Hippocampal formation (tissue), 2 donors: ENCODE results near the gene HADH.
"Not testable (repeated sequence)": the region's sequence is repeated elsewhere in the genome, so short reads cannot be mapped to it uniquely, and the experiment has no call there.

ENCODE experiments used
- DNase-seq, 2 donors: peaks; one replicate each; lab custom pipeline; 2025; lab: John Stamatoyannopoulos, UW

HADH gene

DNA sequence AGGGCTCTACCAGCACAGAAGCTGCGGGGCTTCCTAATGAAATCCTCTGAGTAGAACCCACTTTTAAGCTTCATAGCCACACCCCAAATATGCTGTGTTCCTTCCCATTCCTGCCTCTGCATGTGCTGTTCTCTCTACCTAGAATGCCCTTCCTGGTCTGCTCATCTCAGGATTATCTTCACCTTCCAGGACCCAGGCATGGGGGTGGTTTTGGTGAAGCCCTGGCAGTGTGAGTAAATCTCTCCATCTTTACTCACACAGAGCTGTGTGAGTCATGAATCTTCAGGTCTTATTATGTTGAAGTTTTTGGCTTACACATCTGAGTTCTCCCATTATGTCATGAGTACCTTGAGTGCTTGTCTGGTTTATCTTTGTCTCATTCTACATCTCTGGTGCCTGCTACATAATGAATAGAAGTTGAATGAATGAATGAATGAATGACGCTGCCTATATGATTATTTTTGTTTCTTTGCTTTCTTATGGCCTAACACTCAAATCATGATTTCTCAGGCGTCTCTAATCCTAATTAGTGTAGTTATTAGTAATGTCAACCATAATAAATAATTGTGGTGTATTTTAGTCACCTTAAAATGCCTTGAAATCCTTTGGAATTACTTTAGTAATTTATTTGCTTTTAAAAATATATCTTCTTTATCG is 41.9 kb downstream of the HADH start:
- DNase-seq, result no peak

DNA sequence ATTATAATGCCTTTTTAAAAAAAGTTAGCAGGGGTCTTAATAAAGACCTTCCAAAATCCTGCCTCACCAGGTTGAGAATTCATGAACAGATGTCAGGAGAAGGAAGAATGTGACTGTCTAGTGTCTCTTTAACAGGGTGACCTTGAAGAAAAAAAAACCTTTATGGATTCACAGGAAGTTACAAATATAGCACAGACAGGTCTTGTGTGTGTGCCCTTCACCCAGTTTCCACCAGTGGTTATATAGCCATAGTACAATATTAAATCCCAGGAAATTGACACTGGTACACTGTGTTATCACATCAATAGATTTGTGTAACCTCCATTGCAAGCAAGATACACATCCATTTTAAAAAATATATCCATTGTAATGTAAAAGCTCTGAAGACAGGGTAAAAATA is 43.7 kb downstream of the HADH start:
- no peak for DNase-seq

DNA sequence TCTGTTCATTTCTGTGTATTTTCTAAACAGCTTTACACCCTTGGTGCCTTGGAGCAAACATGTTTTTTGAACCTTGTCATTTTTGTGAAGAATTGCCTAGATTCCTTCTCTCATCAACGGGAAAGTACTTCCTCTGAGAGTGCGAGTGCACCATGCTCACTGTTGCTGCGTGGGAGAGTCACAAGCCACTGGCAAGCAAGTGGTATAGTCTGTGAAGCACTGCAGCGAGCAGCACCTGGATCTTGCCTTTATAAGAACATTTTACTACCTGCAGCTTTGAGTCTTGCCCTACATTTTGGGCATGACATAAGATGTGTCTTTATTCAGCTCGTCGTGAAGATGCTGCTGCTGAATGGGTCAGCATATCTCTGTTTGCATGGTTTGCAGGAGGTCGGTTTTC is 44.9 kb downstream of the HADH start:
- no peak for DNase-seq

DNA sequence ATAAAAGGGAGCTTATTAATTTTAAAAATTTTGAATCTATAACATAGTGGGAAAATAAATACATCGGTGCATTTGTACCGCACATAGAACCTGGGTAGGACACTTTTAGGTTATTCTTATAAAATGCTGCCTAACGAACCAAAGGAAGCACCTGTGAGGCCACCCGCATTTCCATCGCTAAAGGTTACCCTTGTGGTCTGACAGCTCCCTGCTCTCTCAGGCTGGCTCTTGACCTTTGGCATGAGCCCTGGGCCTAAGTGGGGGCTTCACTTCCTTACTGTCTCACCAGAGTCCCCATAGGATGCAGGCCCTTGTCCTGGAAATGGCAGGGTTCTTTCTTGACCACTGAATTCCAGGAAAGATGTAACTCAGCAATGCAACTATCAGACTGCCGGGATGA is 46.0 kb downstream of the HADH start:
- no peak for DNase-seq

DNA sequence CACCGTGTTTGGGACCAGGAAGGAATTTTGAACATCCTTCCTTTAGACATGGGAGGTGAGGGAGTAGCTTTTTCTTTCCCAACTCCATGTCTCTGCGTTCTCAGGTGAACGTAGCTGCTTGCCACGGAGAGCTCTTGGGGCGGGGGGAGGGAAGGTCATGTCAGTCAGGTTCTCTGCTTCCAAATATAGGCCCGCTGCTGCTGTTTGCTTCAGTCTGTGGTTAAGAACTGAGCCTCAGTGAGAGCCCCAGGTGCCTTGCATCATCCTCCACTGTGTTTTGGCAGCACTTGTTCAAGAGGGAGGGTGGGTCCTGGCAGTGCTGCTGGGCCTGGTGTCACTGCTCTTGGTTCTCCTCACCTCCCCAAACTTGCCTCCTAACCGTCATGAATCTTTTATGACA is 46.5 kb downstream of the HADH start:
- DNase-seq, result no peak

DNA sequence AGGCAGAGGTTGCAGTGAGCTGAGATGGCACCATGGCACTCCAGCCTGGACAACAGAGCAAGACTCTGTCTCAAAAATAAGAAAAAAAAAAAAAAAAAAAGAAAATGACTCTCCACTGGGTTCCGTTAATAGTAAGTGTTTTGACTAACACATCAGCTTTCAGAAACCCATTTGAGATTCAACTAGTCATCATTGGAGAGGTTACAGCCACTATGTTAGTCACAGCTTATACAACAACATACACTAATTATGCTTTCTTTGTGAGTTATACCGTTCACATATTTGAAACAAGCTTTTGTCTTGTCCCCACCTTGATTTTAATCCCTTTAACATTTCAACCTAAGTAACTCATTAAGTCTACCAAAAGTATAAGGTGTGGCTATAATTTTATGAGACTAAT is 48.2 kb downstream of the HADH start:
- DNase-seq, result no peak

DNA sequence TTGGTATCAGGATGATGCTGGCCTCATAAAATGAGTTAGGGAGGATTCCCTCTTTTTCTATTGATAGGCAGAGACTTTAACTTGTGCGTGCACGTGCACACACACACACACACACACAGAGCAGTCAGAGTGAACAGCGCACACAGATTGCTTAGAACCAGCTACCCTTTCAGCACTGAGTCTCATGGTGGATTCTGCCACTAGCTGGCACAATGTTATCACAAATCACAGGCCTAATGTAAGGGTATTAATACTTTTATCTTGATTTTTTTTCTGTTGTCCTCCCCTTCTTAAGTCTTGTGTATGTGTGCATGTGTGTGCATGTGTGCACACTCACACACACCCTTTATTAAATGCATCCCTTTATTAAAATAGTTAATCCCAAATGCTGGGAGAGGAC is 53.2 kb downstream of the HADH start:
- no peak for DNase-seq

DNA sequence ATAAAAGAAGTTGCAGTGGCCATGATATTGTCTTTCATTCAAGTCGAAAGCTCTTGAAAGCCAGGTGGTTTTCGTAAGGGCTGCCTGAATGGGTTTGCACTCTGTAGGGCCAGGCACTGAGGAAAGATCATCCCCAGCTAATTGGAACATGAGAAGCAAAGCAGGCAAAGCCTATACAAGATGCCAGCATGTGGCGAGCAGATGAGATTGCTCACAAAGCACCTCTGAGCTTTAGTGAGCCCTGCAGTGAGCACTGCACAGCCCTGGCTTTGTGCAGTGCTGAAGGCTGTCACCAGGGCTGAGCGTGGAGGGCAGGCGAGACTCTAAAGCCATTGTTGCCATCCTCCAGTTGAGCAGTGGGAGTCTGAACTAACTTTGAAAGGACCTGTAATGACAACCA is 53.8 kb downstream of the HADH start:
- DNase-seq, result no peak

DNA sequence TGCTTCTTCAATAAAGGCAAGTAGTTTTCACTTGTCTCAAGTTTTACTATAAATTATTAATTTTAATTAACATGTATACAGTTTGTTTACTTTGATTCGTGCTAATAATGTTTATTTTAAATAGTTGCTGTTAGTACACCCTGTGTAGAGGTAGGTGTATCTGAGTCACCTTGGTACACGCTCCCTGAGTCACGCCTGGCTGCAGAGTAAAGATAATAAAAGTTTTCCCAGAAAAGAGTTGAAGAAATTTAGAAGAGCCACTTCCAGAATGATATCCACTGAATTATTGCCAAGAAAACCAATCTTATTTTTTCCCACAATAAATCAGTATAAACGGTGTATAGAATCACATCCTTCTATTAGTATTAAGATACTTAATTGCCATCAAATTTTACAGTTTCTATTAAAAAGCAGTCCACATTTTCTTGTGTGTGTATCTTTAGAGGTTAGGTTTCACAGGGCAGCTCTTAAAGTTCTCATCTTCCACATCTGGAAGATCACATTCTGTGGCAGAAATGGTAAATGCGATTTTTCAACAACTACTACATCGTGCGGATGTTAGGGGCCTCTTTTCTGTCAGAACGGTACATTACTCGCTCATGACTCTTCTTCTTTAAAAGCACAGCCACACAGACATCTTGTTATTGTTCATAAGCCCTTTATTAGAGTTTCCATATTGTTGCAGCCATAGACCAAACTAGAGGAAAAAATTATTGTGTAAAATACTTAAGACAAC is 55.4 kb downstream of the HADH start:
- no peak for DNase-seq

DNA sequence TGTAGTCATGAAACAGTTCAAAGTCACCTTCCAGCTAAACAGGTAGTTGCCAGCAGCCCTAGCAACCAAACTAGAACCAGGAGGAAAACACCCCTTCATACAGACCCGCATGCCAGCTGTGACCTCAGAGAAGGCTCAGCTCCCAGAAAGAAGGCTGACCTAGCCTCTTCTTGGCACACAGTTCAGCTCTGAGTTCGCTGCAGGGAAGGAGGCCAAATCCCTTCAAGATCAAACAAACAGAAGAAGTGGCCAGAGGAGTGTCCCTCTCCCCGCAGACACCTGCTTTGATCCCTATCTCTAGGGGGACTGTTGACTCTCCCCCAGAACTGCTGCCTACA is 56.0 kb downstream of the HADH start:
- no peak for DNase-seq

DNA sequence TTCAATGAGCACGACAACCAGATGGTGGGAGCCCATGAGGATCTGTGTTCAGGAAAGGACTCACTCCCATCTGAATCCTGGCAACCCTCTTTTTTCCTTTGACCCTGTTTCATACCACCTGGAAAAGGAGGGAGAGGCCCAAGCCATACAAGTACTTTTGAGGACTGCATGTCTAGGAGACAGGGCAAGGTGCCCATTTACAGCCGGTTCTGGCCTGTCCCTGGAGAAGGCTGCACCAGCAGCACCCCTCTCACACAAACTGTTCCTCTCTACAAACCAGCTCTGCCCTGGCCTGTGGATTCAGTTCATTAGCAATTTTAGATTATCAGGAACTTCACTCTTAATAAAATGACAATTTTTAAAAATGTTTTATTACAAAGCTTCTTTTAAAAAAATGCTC is 57.5 kb downstream of the HADH start:
- DNase-seq, result no peak

DNA sequence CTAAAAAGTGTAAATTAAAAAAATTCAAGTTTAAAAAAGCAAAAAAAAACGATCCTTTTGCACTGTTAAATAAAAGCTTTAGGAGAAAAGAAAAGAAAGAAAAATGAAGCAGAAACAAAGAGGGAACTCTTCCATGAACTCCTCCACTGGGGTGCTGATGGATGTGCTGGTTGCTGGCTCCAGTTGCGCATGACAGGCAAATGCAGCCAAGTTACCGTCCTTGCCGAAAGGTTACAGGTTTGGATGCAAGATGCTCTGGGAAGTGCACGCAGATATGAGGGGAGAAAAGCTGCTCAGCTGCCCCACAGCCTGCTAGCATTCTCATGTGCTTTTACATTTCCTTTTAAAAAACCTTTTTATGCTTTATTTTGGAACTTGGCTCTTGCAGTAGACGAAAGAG is 58.5 kb downstream of the HADH start:
- DNase-seq, result no peak

DNA sequence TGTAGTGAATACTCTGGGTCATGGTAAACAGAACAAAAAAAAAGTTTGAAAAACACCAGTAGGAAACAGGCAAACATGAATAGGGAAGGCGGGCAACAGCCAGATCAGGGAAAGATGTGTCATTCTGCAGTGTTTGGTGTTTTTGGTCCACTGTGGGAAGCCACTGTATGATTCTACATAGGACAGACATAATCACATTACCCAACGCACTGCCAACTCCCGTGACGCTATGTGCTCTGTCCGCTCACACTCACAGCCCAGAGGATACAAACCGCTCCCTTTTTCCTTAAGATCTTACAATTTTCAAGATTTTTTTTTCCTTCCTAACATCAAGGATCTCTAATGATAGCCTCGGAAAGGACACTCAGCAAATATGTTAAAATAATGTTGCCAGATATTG is 59.3 kb downstream of the HADH start:
- no peak for DNase-seq

DNA sequence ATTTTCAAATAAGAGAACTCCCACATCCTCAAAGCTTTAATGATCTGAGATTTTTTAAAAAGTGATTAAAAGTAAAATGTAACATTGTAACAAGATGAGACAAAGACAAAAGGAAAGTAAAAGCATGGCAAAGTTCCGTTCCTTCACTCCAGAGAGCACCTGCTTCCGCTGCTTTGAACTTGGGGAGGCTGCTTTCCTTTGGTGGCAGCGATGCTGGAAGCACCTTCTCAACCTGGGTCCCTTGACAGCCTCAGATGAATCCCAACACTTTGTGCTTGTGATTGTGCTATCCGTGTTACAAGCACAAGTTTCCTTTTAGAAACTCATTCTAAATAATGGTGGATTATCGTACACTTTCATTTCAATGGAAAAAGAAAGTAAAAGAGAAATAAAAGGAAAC is 59.7 kb downstream of the HADH start:
- DNase-seq, result no peak

DNA sequence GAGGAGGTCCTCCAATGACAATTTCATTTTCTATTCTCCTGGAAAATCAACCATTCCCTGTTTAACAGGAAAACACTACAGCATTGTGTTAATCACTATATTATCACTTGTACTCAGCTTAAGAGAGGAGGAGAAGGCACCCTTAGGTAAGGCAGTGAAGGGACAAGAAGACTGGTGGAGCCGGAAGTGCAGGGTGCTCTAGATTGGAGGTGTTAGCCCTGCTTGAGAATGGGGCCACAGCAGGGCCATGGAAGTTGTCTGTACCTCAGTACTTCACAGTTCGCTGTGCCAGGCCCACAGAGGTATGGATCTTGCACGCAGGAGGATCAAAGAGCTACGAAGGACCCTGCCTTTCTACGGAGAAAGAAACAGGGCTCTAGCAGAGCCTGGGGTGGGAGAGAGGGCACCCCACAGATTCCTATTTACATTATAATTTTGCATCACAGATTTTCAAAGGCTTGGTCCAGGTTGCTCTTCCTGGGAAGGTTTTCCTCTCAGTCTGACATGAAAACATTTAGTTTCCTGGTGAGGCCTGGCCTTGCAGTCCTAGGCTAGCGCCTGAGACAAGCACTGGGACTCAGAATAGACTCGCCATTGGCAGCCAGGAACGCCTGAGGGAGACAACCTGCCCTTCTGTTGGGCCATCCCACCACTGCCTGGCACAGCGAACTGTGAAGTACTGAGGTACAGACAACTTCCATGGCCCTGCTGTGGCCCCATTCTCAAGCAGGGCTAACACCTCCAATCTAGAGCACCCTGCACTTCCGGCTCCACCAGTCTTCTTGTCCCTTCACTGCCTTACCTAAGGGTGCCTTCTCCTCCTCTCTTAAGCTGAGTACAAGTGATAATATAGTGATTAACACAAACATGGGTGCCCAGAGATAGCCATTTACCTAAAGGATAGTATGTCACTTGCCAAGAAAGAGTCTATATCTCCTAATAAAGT is 60.8 kb downstream of the HADH start:
- not testable (repeated sequence) for DNase-seq

DNA sequence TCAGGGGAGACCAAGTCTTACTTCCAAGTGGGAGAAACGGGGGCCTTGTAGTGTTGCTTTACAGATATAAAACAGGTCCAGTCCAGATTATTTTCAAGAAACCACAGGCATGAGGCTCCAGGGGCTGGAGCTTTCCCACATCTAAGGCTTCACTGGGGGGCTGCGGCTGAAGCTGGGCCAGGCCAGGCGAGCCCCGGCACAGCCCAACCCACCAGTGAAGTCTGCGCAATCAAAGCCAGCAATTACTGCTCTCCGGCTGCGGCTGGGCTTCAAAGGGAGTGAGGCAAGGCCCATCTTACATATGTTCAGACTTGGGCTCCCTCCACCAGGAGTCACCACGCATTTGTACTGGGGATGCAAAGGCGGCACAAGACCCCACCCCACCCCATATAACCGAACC is 61.7 kb downstream of the HADH start:
- no peak for DNase-seq

DNA sequence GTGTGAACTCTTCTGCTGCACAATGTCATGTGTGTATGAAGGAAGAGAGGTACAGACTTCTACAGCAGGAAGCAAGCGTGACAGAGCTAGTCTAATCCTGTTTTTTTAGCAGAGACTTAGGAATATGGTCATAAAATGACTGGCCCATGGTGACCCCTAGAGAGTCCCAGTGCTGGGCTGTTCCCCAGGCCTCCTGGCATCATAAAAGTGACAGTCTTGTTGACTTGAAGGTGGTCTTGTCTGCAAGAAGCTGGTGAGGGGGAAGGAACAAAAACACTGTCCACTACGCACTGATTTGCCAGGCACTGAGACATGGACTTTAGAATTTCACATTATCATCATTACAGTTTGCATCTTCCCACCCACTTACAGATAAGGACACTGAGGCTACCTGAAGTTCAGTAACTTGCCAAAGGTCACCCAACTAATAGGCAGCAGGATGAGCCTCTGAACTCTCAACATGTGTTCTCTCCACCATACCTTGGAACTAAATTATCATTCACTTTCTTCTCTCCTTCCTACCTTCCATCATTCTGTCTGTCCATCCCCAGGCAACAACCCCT is 63.0 kb downstream of the HADH start:
- DNase-seq, result no peak

DNA sequence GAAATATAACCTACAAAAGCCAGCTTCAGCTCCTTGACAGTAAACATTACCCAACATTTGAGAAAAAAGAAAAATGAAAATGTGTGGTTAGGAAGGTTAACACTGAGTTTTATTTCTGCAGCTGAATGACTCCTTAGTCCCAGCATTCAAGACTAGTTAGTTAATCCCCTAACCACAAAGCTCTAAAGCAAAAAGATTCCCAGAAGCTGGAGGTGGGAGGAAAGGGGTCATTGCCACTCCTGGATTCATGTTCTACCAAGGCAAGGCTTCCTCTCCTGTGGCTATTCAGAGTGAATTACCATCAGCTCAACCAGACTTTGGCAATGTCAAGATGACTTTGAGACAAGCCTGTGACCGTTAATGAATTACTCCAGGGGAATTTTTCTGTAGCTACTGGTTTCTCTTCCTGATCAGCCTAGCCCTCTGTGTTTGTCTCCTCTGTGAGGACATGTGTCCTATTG is 63.6 kb downstream of the HADH start:
- DNase-seq, result no peak

DNA sequence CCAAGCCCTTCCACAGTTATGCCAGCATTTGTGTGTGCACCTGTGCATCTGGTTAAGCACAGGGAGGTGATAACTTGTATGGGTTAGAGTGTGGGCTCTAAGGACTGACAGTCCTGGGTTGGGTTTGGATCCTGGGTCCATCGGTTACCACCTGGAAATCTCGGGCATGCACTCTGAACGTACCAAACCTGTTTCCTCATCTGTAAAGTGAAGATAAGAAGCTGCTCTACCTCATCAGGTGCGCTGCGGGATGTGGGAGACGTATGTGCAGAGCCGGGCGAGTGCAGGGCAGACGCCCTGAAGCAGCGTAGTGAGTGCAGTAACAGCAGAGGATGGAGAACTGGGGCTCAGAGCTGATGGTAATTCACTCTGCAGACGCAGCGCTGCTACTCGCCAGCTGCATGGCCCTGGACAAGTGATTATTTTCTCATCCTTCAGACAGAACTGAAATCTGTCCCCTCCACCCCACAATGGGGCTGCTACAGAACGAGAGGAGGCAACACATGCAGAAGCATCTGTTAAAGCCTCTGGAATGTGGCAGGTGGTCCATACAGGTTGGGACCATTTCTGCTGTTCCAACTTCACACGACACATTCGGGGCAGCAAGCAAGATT is 64.4 kb downstream of the HADH start:
- no peak for DNase-seq

DNA sequence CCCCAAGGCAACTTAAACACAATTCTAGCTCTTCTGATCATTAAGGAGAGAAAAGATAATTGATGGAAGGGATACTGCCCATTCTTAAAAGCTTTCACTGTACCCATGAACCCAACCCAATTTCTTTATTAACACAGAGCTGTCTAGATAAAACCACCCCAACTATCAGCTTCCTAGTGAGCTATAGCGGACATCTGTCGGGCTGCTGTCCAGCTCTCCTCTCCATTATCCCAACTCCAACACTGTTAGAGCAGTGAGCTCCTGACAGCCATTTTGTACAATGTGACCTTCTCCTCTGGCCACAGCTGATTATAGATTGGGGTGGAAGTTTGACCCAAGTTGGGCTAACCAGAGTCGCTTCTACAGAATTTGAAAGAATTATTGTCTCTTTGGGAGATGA is 66.1 kb downstream of the HADH start:
- no peak for DNase-seq

DNA sequence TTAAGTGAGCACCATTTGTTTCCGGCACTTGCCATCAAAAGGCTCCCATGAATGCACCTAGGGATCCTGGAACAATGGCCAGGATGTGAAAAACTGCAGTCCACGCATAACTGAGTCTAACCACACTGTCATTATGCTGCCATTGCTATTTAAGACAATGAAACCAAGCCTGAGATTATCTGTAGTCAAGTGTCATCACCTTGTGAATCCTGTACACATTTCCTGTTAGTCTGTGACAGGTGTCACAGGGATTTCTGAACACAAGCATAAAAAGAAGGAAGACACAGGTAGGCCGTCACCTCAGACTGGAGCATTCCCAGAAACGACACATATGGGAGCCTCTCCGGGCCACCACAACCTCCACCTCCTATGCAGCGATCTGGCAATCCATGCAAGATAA is 66.7 kb downstream of the HADH start:
- no peak for DNase-seq
